Activated T-cell treated with anti-CD3 and anti-CD28 coated beads, Interleukin-2, amount 50 U/mL, for 4 hours (primary cell): ENCODE measurements around the gene SLC38A1. TPM values are rescaled to one million over a fixed set of nuclear protein-coding genes. Genes with fewer than 3 reads are reported as not detected.
"Not testable (repeated sequence)": the region's sequence is repeated elsewhere in the genome, so short reads cannot be mapped to it uniquely, and the experiment has no call there.

Source experiments
- ATAC-seq, 2 donors: fragments of 200-7000 bp; cut with Tn5 transposase; one replicate each; pipeline ENCODE4 v1.10.0; 2021
- DNase-seq: peaks from one replicate; pipeline ENCODE4 v3.0.0-alpha.2; 2020
- H3K27me3 Mint-ChIP-seq: one replicate; pipeline ENCODE4 v1.8.0; 2021; ENCODE audit warnings: low read depth, mixed read lengths
- H3K36me3 Mint-ChIP-seq: one replicate; pipeline ENCODE4 v1.8.0; 2022; ENCODE audit warnings: mixed read lengths; ENCODE audit not compliant: insufficient read depth
- H3K4me1 Mint-ChIP-seq: one replicate; pipeline ENCODE4 v1.8.0; 2021; ENCODE audit warnings: low read depth, mixed read lengths
- H3K4me3 Mint-ChIP-seq: one replicate; pipeline ENCODE4 v1.8.0; 2021; ENCODE audit warnings: mild to moderate bottlenecking, moderate library complexity, mixed read lengths
- H3K9me3 Mint-ChIP-seq: one replicate; pipeline ENCODE4 v1.8.0; 2021; ENCODE audit warnings: mixed read lengths
- total RNA-seq, 3 donors: library from RNA; stranded (reverse); gene quantifications; one replicate each; pipeline ENCODE4 v1.2.1, GENCODE V29; 2021

The SLC38A1 gene
- total RNA-seq, 3 donors from 2014 or later = 251 to 257 (median 254) TPM

DNA sequence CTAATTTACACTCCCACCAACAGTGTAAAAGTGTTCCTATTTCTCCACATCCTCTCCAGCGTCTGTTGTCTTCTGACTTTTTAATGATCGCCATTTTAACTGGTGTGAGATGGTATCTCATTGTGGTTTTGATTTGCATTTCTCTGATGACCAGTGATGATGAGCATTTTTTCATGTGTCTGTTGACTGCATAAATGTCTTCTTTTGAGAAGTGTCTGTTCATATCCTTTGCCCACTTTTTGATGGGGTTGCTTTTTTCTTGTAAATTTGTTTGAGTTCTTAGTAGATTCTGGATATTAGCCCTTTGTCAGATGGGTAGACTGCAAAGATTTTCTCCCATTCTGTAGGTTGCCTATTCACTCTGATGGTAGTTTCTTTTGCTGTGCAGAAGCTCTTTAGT lies 78.3 kb downstream of the SLC38A1 start:
- not testable (repeated sequence) for H3K4me3 Mint-ChIP-seq, DNase-seq, ATAC-seq, H3K27me3 Mint-ChIP-seq
- H3K36me3 Mint-ChIP-seq = peaks cover 83% of the 10 kb centered on the region
- peaks cover 17% of the 10 kb centered on the region for H3K9me3 Mint-ChIP-seq
- H3K4me1 Mint-ChIP-seq = peaks cover 30% of the 10 kb centered on the region

DNA sequence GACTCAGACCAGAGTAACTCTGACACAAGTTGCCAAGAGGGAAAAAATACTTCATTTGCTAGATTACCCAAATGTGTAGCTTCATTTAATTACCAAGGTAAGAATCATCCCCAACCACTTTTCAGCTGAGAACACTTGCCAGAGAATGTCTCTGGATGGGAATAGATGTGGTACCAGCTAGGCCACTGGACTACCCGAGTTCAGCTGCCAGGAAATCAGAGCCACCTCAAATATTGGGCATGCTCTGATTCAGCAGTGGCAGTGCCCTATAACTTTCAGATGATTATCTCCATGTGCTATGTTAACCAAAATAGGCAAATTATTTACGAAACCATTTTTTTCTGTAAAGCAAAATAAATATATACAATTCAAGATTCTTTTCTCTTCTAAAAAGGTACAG lies 80.7 kb downstream of the SLC38A1 start:
- Mint-ChIP-seq H3K4me1 (peaks cover 30% of the 10 kb centered on the region), H3K9me3 (peaks cover 10% of the 10 kb centered on the region), H3K27me3 (no peaks in the 10 kb centered on the region), H3K4me3 (no peak overlapping the region), H3K36me3 (peaks cover 68% of the 10 kb centered on the region)
- ATAC-seq (no peak), DNase-seq (no peak)

DNA sequence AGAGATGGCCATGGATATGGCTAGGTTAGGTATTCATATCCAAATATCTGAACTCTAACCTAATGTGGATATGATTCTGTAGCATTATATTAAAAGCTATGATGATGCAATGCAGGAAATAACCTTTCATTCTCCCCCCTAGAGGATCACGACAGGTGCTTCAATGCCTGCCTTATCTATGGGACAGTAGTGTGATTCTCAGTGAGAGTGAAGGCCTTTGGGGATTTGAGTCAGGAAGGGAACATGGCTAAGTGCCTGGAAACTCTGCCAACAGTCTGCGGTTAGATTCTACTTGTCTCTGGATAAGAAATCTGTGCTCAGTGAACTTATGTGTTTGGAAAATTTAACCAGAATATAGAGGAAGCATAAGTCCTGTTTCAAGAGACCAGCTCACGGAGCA lies 81.8 kb downstream of the SLC38A1 start:
- DNase-seq (no peak), ATAC-seq (peak in 1 of 2 donors; percentile 24)
- Mint-ChIP-seq H3K9me3 (peaks cover 4% of the 10 kb centered on the region), H3K4me1 (peaks cover 29% of the 10 kb centered on the region), H3K27me3 (no peaks in the 10 kb centered on the region), H3K36me3 (peaks cover 61% of the 10 kb centered on the region), H3K4me3 (no peak overlapping the region)

DNA sequence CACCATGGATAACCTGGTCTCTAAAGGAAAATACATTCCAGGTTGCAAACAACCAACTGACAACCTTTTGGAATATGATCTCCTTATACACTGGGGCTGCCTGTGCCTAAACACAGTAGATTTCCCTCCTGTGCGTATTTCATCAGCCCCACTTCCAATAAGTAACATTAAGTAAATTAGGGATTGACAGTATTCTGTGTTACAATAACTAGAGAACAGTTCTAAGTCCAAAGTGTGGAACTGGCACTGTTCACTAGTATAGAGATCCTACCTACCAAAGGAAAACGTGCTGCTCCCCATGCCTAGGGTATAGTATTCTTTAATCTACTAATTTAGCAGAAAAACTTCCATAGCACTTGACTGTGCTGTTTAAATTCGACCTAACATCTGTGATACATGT lies 82.8 kb downstream of the SLC38A1 start:
- ATAC-seq (no peak), DNase-seq (no peak)
- H3K4me3 Mint-ChIP-seq = no peak overlapping the region
- peaks cover 32% of the 10 kb centered on the region for H3K4me1 Mint-ChIP-seq
- no peaks in the 10 kb centered on the region for H3K9me3 Mint-ChIP-seq
- no peaks in the 10 kb centered on the region for H3K27me3 Mint-ChIP-seq
- H3K36me3 Mint-ChIP-seq = peaks cover 52% of the 10 kb centered on the region

DNA sequence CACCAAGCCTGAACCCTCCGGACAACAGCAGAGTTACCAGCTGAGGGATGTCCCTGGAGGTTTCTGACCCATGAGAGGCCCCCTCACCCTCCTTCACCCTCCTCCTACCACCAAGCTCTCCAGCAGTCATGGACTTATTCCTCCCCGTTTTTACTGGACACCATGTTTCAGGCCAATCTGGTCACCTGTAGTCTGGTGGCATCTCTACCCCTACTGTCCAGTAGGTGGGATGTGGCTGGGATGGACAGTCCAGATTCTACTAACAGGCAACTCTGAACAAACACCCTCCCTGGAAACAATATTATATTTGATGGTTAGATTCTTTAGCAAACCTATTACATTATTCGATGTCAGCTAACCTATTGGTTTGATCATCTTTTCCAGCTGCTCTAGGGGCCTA lies 83.2 kb downstream of the SLC38A1 start:
- Mint-ChIP-seq H3K27me3 (no peaks in the 10 kb centered on the region), H3K9me3 (no peaks in the 10 kb centered on the region), H3K4me1 (peaks cover 30% of the 10 kb centered on the region), H3K4me3 (no peak overlapping the region), H3K36me3 (peaks cover 48% of the 10 kb centered on the region)
- DNase-seq = no peak
- ATAC-seq = no peak

DNA sequence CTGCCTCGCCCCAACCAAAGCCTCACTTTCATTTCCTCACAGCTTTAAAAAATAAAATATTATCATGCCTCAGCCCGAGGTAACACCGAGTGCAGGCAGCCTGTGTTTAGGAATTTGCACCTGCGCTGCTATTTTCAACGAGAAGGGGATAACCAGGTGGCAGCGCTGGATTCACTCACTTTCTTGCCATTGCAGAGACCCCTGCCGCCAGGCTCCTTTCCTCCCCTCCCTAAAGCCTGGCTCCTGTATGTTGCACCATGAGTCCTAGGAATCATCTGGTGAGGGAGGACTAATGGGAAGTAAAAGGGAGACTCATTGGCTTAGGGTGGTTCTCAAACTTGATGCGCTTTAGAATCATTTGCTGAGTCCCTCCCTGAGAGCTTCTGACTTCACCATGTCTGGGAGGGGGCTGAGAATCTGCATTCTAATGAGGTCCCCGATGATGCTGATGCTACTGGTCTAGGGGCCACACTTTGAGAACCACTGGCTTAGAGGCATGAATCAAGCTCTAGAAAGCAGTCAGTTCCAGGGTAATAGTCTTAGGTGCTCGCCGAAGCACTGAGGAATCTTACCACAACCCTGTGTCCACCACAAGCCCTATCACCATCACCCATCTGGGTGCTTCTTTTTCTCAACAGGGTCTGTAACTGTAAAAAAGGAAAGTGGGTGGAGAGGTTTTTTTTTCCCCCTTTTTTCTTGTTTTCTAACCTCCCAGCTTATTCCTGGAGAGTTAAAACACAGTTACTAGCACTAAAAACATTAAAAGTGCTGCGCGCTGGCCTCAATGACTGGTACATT lies 83.8 kb downstream of the SLC38A1 start:
- H3K4me3 Mint-ChIP-seq = no peak overlapping the region
- DNase-seq (no peak), ATAC-seq (no peak)
- H3K4me1 Mint-ChIP-seq = peaks cover 34% of the 10 kb centered on the region
- H3K36me3 Mint-ChIP-seq = peaks cover 41% of the 10 kb centered on the region
- H3K27me3 Mint-ChIP-seq = no peaks in the 10 kb centered on the region
- H3K9me3 Mint-ChIP-seq = no peaks in the 10 kb centered on the region

DNA sequence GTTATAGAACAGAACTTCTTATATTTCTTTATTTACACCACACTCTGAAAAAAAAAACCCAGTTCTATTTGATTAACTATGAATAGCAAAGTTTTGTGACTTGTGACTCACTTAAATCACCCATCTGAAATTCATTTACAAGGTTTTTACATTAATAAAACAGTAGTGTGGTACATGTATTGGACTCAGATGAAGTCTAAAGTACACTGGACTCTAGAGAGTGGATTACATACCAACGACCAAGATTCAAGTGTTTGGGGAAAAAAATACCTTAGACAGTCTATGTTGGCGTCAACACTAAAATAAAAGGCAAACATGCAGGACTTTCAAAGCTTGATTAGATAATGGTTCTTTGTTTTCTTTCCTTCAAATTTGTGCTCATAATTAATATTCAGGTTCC lies 85.7 kb downstream of the SLC38A1 start:
- Mint-ChIP-seq H3K4me1 (peaks cover 41% of the 10 kb centered on the region), H3K36me3 (peaks cover 26% of the 10 kb centered on the region), H3K27me3 (no peaks in the 10 kb centered on the region), H3K4me3 (no peak overlapping the region), H3K9me3 (no peaks in the 10 kb centered on the region)
- no peak for ATAC-seq
- no peak for DNase-seq

DNA sequence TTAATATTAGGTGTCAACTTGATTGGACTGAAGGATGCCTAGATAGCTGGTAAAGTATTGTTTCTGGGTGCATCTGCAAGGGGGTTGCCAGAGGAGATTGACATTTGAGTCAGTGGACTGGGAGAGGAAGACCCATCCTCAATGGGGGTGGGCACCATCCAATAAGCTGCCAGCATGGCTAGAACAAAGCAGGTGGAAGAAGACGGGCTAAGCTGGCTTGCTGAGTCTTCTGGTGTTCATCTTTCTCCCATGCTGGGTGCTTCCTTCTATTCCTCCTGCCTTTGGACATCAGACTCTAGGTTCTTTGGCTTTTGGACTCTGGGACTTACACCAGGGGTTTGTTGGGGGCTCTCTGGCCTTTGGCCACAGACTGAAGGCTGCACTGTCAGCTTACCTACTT lies 87.4 kb downstream of the SLC38A1 start:
- Mint-ChIP-seq H3K36me3 (peaks cover 17% of the 10 kb centered on the region), H3K9me3 (no peaks in the 10 kb centered on the region), H3K27me3 (no peaks in the 10 kb centered on the region), H3K4me1 (peaks cover 46% of the 10 kb centered on the region), H3K4me3 (no peak overlapping the region)
- ATAC-seq (no peak), DNase-seq (no peak)

DNA sequence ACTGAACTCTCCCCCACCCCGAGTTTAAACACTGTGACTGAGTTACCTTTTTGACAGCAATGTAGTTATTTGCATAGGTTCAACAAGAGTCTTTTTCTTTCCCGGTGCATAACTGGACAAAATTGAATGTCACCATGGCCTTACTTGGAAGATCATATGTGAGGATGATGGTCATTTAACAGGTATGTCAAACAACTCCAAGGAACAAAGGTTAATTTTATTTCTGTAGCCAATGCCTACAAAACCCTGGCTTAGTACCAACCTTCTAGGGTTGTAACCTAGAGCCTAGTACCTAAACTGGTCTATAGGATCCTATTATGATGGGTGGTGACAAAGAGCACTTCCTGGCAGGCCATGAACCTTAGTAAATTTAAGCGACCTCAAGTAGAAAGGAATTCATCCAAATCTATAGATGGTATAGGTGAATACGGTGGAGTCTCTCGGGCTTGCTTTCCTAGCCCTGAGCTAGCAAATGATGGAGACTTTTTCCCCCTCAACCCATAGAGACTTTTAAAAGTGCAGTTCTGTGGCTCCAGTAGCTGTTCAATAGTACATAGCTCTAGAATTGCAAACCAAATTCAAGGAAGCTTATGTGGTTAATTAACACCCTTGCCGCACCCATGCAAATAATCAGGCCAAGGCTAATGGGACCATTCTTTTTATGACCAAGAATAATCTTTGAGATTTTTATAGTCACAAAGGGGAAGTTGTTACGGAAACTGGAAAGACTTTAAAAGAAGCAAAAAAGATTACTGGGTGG lies 89.0 kb downstream of the SLC38A1 start:
- DNase-seq (no peak), ATAC-seq (no peak)
- no peaks in the 10 kb centered on the region for H3K9me3 Mint-ChIP-seq
- no peaks in the 10 kb centered on the region for H3K27me3 Mint-ChIP-seq
- H3K36me3 Mint-ChIP-seq = peaks cover 13% of the 10 kb centered on the region
- H3K4me3 Mint-ChIP-seq = no peak overlapping the region
- H3K4me1 Mint-ChIP-seq = peaks cover 49% of the 10 kb centered on the region

DNA sequence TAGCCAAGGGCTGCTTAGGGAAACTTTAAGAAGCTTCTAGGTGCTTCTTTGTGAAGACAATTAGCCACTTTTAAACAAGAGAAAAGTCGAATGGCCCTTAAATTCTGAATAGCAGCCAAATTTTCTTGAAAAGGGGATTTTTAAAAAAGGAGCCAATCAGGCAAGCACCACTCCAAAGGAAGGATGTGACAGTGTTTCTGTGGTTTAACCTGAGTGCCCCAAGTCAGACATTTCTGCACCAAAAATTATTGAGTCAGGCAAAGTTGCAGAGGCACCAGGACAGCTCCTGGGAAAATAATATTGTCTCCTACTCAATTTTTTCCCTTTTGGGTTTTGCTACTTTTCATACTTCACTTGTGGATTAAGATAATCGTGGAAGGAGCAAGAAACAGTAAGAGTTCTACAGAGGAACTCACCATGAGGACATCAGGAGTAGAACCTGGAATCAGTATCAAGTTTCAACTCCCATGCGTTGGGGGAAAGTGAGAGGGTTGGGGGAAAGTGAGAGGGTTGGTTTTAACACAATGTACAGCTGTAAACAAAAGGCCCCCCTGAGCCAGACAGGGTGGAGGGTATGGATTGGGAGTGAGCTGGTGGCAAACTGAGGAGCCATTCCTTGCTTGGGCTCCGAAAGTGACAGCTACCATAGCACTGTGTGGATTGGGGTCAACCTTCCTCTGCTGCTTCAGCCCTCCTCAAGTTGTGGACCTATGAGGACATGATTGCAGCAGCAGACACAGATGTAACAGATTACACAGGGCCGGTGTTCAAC lies 90.8 kb downstream of the SLC38A1 start:
- Mint-ChIP-seq H3K4me3 (no peak overlapping the region), H3K9me3 (no peaks in the 10 kb centered on the region), H3K4me1 (peaks cover 50% of the 10 kb centered on the region), H3K36me3 (peaks cover 6% of the 10 kb centered on the region), H3K27me3 (no peaks in the 10 kb centered on the region)
- ATAC-seq (peak; percentile 47 to 63), DNase-seq (no peak)

DNA sequence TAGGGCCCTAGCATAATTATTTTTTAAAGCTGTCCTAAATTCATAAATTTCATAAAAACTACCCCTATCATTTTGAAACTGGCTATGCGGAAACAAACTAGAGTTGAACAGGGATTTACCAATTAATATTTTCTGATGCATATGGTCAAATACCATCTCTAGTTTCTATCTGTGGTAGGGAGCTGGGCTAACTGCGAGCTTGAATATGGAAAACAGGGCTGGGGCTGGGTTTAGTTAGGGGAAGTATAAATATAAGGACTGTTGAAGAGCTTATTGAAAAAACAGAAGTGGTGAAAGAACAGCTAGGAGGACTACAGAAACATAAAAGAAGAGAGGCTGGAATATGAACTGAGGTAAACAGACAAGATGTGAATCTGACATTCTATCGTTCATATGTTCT lies 91.8 kb downstream of the SLC38A1 start:
- no peaks in the 10 kb centered on the region for H3K27me3 Mint-ChIP-seq
- peaks cover 47% of the 10 kb centered on the region for H3K4me1 Mint-ChIP-seq
- DNase-seq (no peak), ATAC-seq (no peak)
- no peaks in the 10 kb centered on the region for H3K9me3 Mint-ChIP-seq
- no peak overlapping the region for H3K4me3 Mint-ChIP-seq
- H3K36me3 Mint-ChIP-seq = peaks cover 2% of the 10 kb centered on the region

DNA sequence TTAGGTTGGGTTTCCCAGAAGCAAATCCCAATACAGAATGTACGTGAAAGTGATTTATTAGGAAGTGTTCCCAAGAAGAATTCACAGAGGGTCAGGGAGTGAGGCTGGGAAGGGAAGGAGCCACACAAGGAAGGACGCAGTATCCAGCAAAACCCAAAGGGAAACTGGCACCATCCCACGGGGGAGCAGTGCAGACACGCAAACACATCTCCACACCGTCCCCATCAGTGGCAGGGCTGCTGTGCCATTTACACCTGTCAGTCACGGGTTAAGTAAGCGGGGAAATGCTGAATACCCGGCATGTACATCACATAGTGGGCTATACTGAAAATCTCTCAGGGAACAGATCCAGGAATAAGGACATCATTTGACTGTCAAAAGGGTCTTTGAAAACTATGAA lies 93.9 kb downstream of the SLC38A1 start:
- ATAC-seq = no peak
- H3K9me3 Mint-ChIP-seq = no peaks in the 10 kb centered on the region
- H3K36me3 Mint-ChIP-seq = peaks cover 2% of the 10 kb centered on the region
- DNase-seq = no peak
- H3K4me3 Mint-ChIP-seq = no peak overlapping the region
- peaks cover 35% of the 10 kb centered on the region for H3K4me1 Mint-ChIP-seq
- no peaks in the 10 kb centered on the region for H3K27me3 Mint-ChIP-seq

DNA sequence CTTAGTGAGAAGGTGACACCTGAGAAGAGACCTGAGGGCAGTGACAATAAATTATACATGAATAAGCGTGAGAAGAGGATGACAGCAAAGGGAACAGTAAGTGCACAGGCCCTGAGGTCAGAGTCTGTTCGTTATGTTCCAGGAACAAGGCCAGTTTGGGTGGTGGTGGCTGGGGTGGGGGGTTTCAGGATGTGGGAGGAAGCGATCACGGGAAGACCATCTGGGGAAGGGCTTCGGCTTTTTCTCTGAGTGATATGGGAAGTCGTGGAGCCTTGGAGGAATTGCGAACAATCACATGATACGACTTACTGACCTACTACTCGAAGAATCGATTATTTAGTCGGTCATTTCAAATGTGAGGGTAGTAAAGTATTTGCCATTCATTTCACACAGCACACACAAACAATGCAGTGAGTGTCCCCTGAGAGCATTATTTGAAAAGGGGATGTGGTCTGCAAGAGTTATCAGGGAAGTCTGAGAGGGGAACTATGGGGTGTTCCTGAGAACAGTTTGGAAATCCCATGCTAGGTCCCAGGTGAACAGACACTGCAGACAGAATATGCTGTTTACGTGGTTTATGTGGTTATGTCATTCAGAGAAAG lies 94.7 kb downstream of the SLC38A1 start:
- peaks cover 5% of the 10 kb centered on the region for H3K36me3 Mint-ChIP-seq
- H3K4me1 Mint-ChIP-seq = peaks cover 29% of the 10 kb centered on the region
- ATAC-seq = no peak
- DNase-seq = no peak
- H3K27me3 Mint-ChIP-seq = no peaks in the 10 kb centered on the region
- no peak overlapping the region for H3K4me3 Mint-ChIP-seq
- H3K9me3 Mint-ChIP-seq = no peaks in the 10 kb centered on the region

DNA sequence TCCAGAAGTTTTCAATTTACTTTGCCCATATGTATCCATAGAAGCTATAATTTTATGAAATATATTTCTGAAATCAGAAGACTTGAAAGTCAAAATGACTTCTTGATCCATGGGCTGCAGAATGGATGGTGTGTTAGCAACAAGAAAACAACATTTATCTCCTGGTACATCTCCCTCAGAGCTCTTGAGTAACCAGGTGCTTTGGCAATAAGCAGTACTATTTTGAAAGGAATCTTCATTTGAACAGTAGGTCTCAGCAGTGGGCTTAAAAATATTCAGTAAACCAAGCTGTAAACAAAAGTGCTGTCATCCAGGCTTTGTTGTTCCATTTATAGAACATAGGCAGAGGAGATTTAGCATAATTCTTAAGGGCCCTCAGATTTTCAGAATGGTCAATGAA lies 100.4 kb downstream of the SLC38A1 start:
- DNase-seq (no peak), ATAC-seq (no peak)
- H3K27me3 Mint-ChIP-seq = no peaks in the 10 kb centered on the region
- peaks cover 2% of the 10 kb centered on the region for H3K4me1 Mint-ChIP-seq
- H3K9me3 Mint-ChIP-seq = peaks cover 5% of the 10 kb centered on the region
- peaks cover 6% of the 10 kb centered on the region for H3K36me3 Mint-ChIP-seq
- H3K4me3 Mint-ChIP-seq = no peak overlapping the region
